H1 (cell line): ENCODE results near the gene ATAD5. TPM values are rescaled to one million over a fixed set of nuclear protein-coding genes. Genes with fewer than 3 reads are reported as not detected.

Experiments
- CTCF ChIA-PET: fragments of 300-600 bp; sonication (Branson Sonifier 250); formaldehyde crosslinking; loops from one replicate; lab custom pipeline; 2021; ENCODE audit not compliant: partially characterized antibody; lab: Charles Lee
- POLR2A ChIA-PET: fragments of 300-600 bp; sonication (Branson Sonifier 250); formaldehyde crosslinking; loops from one replicate; lab custom pipeline; 2021; ENCODE audit warnings: inconsistent platforms; ENCODE audit not compliant: partially characterized antibody; lab: Charles Lee
- DNase-seq, 2 experiments: peaks; one replicate each; pipeline versions ENCODE4 v3.0.0 to v3.0.0-alpha.2; 2010 to 2022; ENCODE audit warnings: low spot score in 2 of 2, low read depth in 1 of 2, mixed read lengths in 1 of 2
- FAIRE-seq: peaks from 2 replicates; lab custom pipeline; 2011; peaks lifted over from hg19 to GRCh38; lab: Jason Lieb, UNC
- H2AFZ ChIP-seq: 2 replicates; pipeline ENCODE4 v1.8.1; 2012; ENCODE audit warnings: low read length, inconsistent platforms
- H2AK5ac ChIP-seq: 2 replicates; pipeline ENCODE4 v1.6.1; 2013; ENCODE audit warnings: low read depth, low read length
- H2BK120ac ChIP-seq: replicated peaks from 2 replicates; pipeline ENCODE3; 2013; ENCODE audit warnings: low read depth, low read length, inconsistent platforms
- H2BK12ac ChIP-seq: 2 replicates; pipeline ENCODE4 v1.6.1; 2013; ENCODE audit warnings: low read depth, low read length
- H2BK15ac ChIP-seq: 2 replicates; pipeline ENCODE4 v1.6.1; 2013; ENCODE audit warnings: low read length
- H2BK20ac ChIP-seq: 2 replicates; pipeline ENCODE4 v1.6.1; 2013; ENCODE audit warnings: low read length
- H2BK5ac ChIP-seq: 2 replicates; pipeline ENCODE4 v1.6.1; 2013; ENCODE audit warnings: low read depth, low read length
- H3K14ac ChIP-seq: 2 replicates; pipeline ENCODE4 v1.6.1; 2013; ENCODE audit warnings: inconsistent platforms; ENCODE audit not compliant: insufficient read length
- H3K18ac ChIP-seq: 2 replicates; pipeline ENCODE4 v1.6.1; 2013; ENCODE audit warnings: low read length; ENCODE audit errors: extremely low read depth
- H3K23ac ChIP-seq: 2 replicates; pipeline ENCODE4 v1.6.1; 2013; ENCODE audit warnings: inconsistent platforms; ENCODE audit not compliant: insufficient read length
- H3K23me2 ChIP-seq: 2 replicates; pipeline ENCODE4 v1.6.1; 2013; ENCODE audit warnings: low read depth, low read length
- H3K27ac ChIP-seq: 2 replicates; pipeline ENCODE4 v1.6.1; 2011; ENCODE audit warnings: low read depth, low read length, inconsistent platforms
- H3K27me3 ChIP-seq, 4 experiments: replicated peaks in 1 of 4; 1 replicate in 1 of 4; 2 replicates in 3 of 4; pipeline versions ENCODE4 v1.6.1 to v1.8.1; 2011 to 2013; ENCODE audit warnings: low read length in 3 of 4, mild to moderate bottlenecking in 3 of 4, inconsistent platforms in 2 of 4, mixed read lengths in 2 of 4, moderate library complexity in 1 of 4; ENCODE audit not compliant: control insufficient read depth in 3 of 4, insufficient read depth in 3 of 4; ENCODE audit errors: extremely low read depth in 1 of 4
- H3K36me3 ChIP-seq, 4 experiments: 2 replicates each; pipeline versions ENCODE4 v1.6.1 to v1.8.1; 2011 to 2013; ENCODE audit warnings: mild to moderate bottlenecking in 4 of 4, low read length in 3 of 4, moderate library complexity in 2 of 4, control low read depth in 1 of 4, inconsistent platforms in 1 of 4; ENCODE audit not compliant: insufficient read depth in 4 of 4, control insufficient read depth in 2 of 4
- H3K4ac ChIP-seq: replicated peaks from 2 replicates; pipeline ENCODE3; 2013; ENCODE audit warnings: low read length, low read depth, mixed read lengths, inconsistent platforms; ENCODE audit not compliant: insufficient read length
- H3K4me1 ChIP-seq, 4 experiments: replicated peaks in 1 of 4; 1 replicate in 1 of 4; 2 replicates in 3 of 4; pipeline versions ENCODE4 v1.6.1 to v1.8.1; 2011 to 2013; ENCODE audit warnings: low read length in 3 of 4, inconsistent platforms in 2 of 4, mixed read lengths in 1 of 4; ENCODE audit not compliant: insufficient read depth in 4 of 4, control insufficient read depth in 3 of 4
- H3K4me2 ChIP-seq, 2 experiments: 2 replicates each; pipeline versions ENCODE4 v1.6.1 to v1.8.1; 2011 to 2013; ENCODE audit warnings: low read depth in 2 of 2, low read length in 2 of 2, control low read depth in 1 of 2, inconsistent platforms in 1 of 2, mild to moderate bottlenecking in 1 of 2; ENCODE audit not compliant: insufficient read depth in 1 of 2
- H3K4me3 ChIP-seq, 4 experiments: fragments of 200-600, 300-600 bp in 1 of 4; sonication (generic), shearing (Covaris generic), sonication (Bioruptor Twin) in 1 of 4; 2 replicates each; pipeline versions ENCODE4 v1.5.1 to v1.8.1; 2011 to 2016; ENCODE audit warnings: low read length in 4 of 4, low read depth in 3 of 4, control low read depth in 2 of 4, inconsistent platforms in 2 of 4, mild to moderate bottlenecking in 2 of 4, mixed read lengths in 1 of 4, moderate library complexity in 1 of 4; ENCODE audit not compliant: insufficient read depth in 2 of 4; ENCODE audit errors: extremely low read depth in 1 of 4
- H3K56ac ChIP-seq: replicated peaks from 2 replicates; pipeline ENCODE3; 2013; ENCODE audit warnings: low read depth, mild to moderate bottlenecking, mixed read lengths, low read length, inconsistent platforms; ENCODE audit not compliant: insufficient read length
- H3K79me1 ChIP-seq: 2 replicates; pipeline ENCODE4 v1.6.1; 2013; ENCODE audit warnings: low read depth, low read length, control low read depth
- H3K79me2 ChIP-seq, 2 experiments: 2 replicates each; pipeline versions ENCODE4 v1.6.1 to v1.8.1; 2012 to 2013; ENCODE audit warnings: low read length in 2 of 2, mild to moderate bottlenecking in 2 of 2, inconsistent platforms in 1 of 2; ENCODE audit not compliant: insufficient read depth in 2 of 2, control insufficient read depth in 1 of 2
- H3K9ac ChIP-seq, 4 experiments: replicated peaks in 1 of 4; 1 replicate in 1 of 4; 2 replicates in 3 of 4; pipeline versions ENCODE4 v1.6.1 to v1.8.1; 2011 to 2013; ENCODE audit warnings: low read depth in 3 of 4, low read length in 3 of 4, control low read depth in 2 of 4, mild to moderate bottlenecking in 2 of 4, moderate library complexity in 2 of 4, inconsistent platforms in 1 of 4; ENCODE audit errors: extremely low read depth in 1 of 4
- H3K9me3 ChIP-seq, 2 experiments: 2 replicates each; pipeline versions ENCODE4 v1.6.1 to v1.8.1; 2012 to 2013; ENCODE audit warnings: mild to moderate bottlenecking in 2 of 2, moderate library complexity in 2 of 2, control low read depth in 1 of 2, inconsistent platforms in 1 of 2, low read depth in 1 of 2, low read length in 1 of 2, mixed read lengths in 1 of 2; ENCODE audit not compliant: insufficient read depth in 2 of 2
- H4K20me1 ChIP-seq, 2 experiments: replicated peaks in 1 of 2; 2 replicates each; pipeline versions ENCODE3 to v1.8.1; 2011 to 2013; ENCODE audit warnings: inconsistent platforms in 2 of 2, low read length in 2 of 2, mild to moderate bottlenecking in 1 of 2; ENCODE audit not compliant: insufficient read depth in 2 of 2, control insufficient read depth in 1 of 2
- H4K5ac ChIP-seq: 2 replicates; pipeline ENCODE4 v1.6.1; 2013; ENCODE audit warnings: low read length, low read depth, mixed read lengths, inconsistent platforms; ENCODE audit not compliant: insufficient read length
- H4K8ac ChIP-seq: 2 replicates; pipeline ENCODE4 v1.8.0; 2013; ENCODE audit warnings: mild to moderate bottlenecking, moderate library complexity, low read length, inconsistent platforms; ENCODE audit not compliant: insufficient read depth; ENCODE audit errors: extremely low read depth
- H4K91ac ChIP-seq: replicated peaks from 2 replicates; pipeline ENCODE3; 2013; ENCODE audit warnings: low read length, mixed read lengths, inconsistent platforms; ENCODE audit not compliant: insufficient read length
- BACH1 ChIP-seq: IDR thresholded peaks from 2 replicates; pipeline ENCODE4 v1.6.1; 2012; ENCODE audit warnings: low read length, improper control_type of control experiment
- BRCA1 ChIP-seq: IDR thresholded peaks from 2 replicates; pipeline ENCODE4 v1.6.1; 2012; ENCODE audit warnings: low read depth, low read length, improper control_type of control experiment
- CTCF ChIP-seq, 3 experiments: IDR thresholded peaks; 1 replicate in 2 of 3; 2 replicates in 1 of 3; pipeline versions ENCODE4 v1.5.1 to v1.6.1; 2011; ENCODE audit warnings: low read length in 3 of 3, mild to moderate bottlenecking in 3 of 3, inconsistent platforms in 2 of 3, low read depth in 1 of 3, moderate library complexity in 1 of 3; ENCODE audit not compliant: insufficient read depth in 1 of 3; ENCODE audit errors: control extremely low read depth in 1 of 3
- E2F6 ChIP-seq: IDR thresholded peaks from 2 replicates; pipeline ENCODE4 v1.6.1; 2012; ENCODE audit warnings: inconsistent platforms
- JUN ChIP-seq: IDR thresholded peaks from 2 replicates; pipeline ENCODE4 v1.6.1; 2011; ENCODE audit warnings: low read depth, mild to moderate bottlenecking, improper control_type of control experiment, low read length
- POLR2A ChIP-seq, 2 experiments: IDR thresholded peaks; 1 replicate in 1 of 2; 2 replicates in 1 of 2; pipeline ENCODE4 v1.6.1; 2011; ENCODE audit warnings: low read depth in 2 of 2, low read length in 2 of 2, mild to moderate bottlenecking in 2 of 2; ENCODE audit errors: control extremely low read depth in 1 of 2
- POLR2AphosphoS5 ChIP-seq: IDR thresholded peaks from 2 replicates; pipeline ENCODE4 v1.6.1; 2011; ENCODE audit warnings: low read depth, low read length
- RXRA ChIP-seq: IDR thresholded peaks from 2 replicates; pipeline ENCODE4 v1.6.1; 2011; ENCODE audit warnings: low read depth, mild to moderate bottlenecking, low read length, moderate library complexity; ENCODE audit not compliant: insufficient read depth
- SIRT6 ChIP-seq: IDR thresholded peaks from one replicate; pipeline ENCODE4 v1.7.1; 2012; ENCODE audit warnings: low read length, inconsistent platforms
- SP4 ChIP-seq: IDR thresholded peaks from 2 replicates; pipeline ENCODE4 v1.6.1; 2012; ENCODE audit warnings: low read length, inconsistent platforms
- SRF ChIP-seq: IDR thresholded peaks from 2 replicates; pipeline ENCODE4 v1.6.1; 2011; ENCODE audit warnings: mild to moderate bottlenecking, low read depth, low read length, moderate library complexity
- SUZ12 ChIP-seq: fragments of 200-600 bp; sonication (generic); IDR thresholded peaks from 2 replicates; pipeline ENCODE4 v1.6.1; 2012; ENCODE audit warnings: mild to moderate bottlenecking, inconsistent platforms, low read length, moderate library complexity, mixed read lengths
- TAF7 ChIP-seq: optimal IDR thresholded peaks from 2 replicates; pipeline ENCODE3; 2011; ENCODE audit warnings: low read depth, mild to moderate bottlenecking, inconsistent platforms, low read length, moderate library complexity, borderline replicate concordance
- WGBS, 2 experiments: shearing (Covaris generic) in 1 of 2; methylation state at CpG; one replicate each; pipeline versions ENCODE4 v1.1.6 to v1.1.7; 2013 to 2015; ENCODE audit warnings: low lambda C conversion rate in 2 of 2, mixed read lengths in 2 of 2, inconsistent platforms in 1 of 2, low coverage in 1 of 2, missing lambda C conversion rate in 1 of 2; ENCODE audit not compliant: insufficient replicate concordance in 2 of 2, insufficient coverage in 1 of 2, insufficient read length in 1 of 2; ENCODE audit errors: extremely low coverage in 1 of 2, missing lambda C conversion rate in 1 of 2; 5-methylcytosine and 5-hydroxymethylcytosine counted together
- polyA plus RNA-seq, 7 experiments: library from polyadenylated mRNA; depleted of rRNA in 3 of 7; stranded (reverse) in 5 of 7; unstranded in 2 of 7; fragments of >200 nt in 5 of 7; fragments of 200-250 nt in 2 of 7; gene quantifications; 1 replicate in 5 of 7; 2 replicates in 1 of 7; 4 replicates in 1 of 7; pipeline versions ENCODE4 v1.2.1 to v1.2.3, GENCODE V29; 2011 to 2013; ENCODE audit warnings: missing spikeins in 2 of 7, mixed read lengths in 2 of 7
- total RNA-seq: library from RNA; stranded (reverse); fragmentation: NEBNext Ultra II Directional; extraction: Animal tissue kit (Norgen Biotek cat#: 25700); gene quantifications from 2 replicates; pipeline ENCODE4 v1.2.1, GENCODE V29; 2021

The ATAD5 gene
- total and polyA plus RNA-seq, 2 of the 8 experiments (the other 6 are each of a cell fraction or from before 2014, with no cell fraction given): 3.5 to 30.0 TPM

- no peak overlapping the region for H4K91ac ChIP-seq
- H3K4me1 ChIP-seq: no peaks in the 10 kb centered on the region
- no peak overlapping the region for H3K4me2 ChIP-seq
- H3K18ac ChIP-seq: no peak overlapping the region
- no peaks in the 10 kb centered on the region for H3K23me2 ChIP-seq
- H3K14ac ChIP-seq: no peak overlapping the region
- H2AK5ac ChIP-seq: no peak overlapping the region
- POLR2A ChIA-PET: no interaction called here
- H3K27ac ChIP-seq: no peak overlapping the region
- no peaks in the 10 kb centered on the region for H3K36me3 ChIP-seq
- H4K20me1 ChIP-seq: no peaks in the 10 kb centered on the region
- CTCF ChIA-PET: interaction anchor here (0.7 kb wide), 1 partner anchor 9 kb away, joined by 3 read pairs; no protein-coding TSS in a partner anchor
- H3K4me3 ChIP-seq: no peak overlapping the region
- no peaks in the 10 kb centered on the region for H3K79me2 ChIP-seq
- WGBS, 2 experiments: 94% methylated on average over 3 of the region's 3 CpGs; no CpG with 5 or more reads in 1 of the 2 experiments
- H3K23ac ChIP-seq: no peak overlapping the region
- H3K4ac ChIP-seq: no peak overlapping the region
- no peak overlapping the region for H2BK20ac ChIP-seq
- no peak overlapping the region for H4K5ac ChIP-seq
- no peak for FAIRE-seq
- no peak overlapping the region for H2BK12ac ChIP-seq
- H3K79me1 ChIP-seq: no peaks in the 10 kb centered on the region
- DNase-seq: no peak
- H3K9ac ChIP-seq: no peak overlapping the region
- no peak overlapping the region for H2BK120ac ChIP-seq
- no peak overlapping the region for H2AFZ ChIP-seq
- no peak overlapping the region for H4K8ac ChIP-seq
- H2BK5ac ChIP-seq: no peak overlapping the region
- no peak overlapping the region for H2BK15ac ChIP-seq
- H3K9me3 ChIP-seq: no peaks in the 10 kb centered on the region
- H3K27me3 ChIP-seq: no peaks in the 10 kb centered on the region
- no peak overlapping the region for H3K56ac ChIP-seq
- TF ChIP-seq E2F6 (no peak), CTCF (IDR thresholded peaks at IDR 0.05; ENCODE audit: control extremely low read depth in 1 of 3, insufficient read depth in 1 of 3, low read depth in 1 of 3, low read length in 3 of 3) (no peak), RXRA (no peak), JUN (no peak), SRF (no peak), SP4 (no peak), BRCA1 (no peak), POLR2AphosphoS5 (no peak), POLR2A (IDR thresholded peaks at IDR 0.05; ENCODE audit: control extremely low read depth in 1 of 2, low read depth in 2 of 2, low read length in 2 of 2) (no peak), TAF7 (no peak), SIRT6 (no peak), SUZ12 (no peak), BACH1 (no peak)
Observed at GRCh38 chr17:30930495-30930894, 98.7 kb downstream of the ATAD5 start.
